Kidney epithelial cell (primary cell): Measurements from ENCODE around the gene FARP1. TPM values are rescaled to one million over a fixed set of nuclear protein-coding genes. Genes with fewer than 3 reads are reported as not detected.

Experiments
- DNase-seq: peaks from one replicate; pipeline ENCODE4 v3.0.0-alpha.2; 2010; ENCODE audit warnings: low read depth
- H3K27me3 ChIP-seq: 2 replicates; pipeline ENCODE4 v1.6.0; 2011; ENCODE audit warnings: low read length; ENCODE audit not compliant: control insufficient read depth, insufficient read depth
- H3K36me3 ChIP-seq: 2 replicates; pipeline ENCODE4 v1.5.1; 2011; ENCODE audit warnings: low read length; ENCODE audit not compliant: control insufficient read depth, insufficient read depth
- H3K4me3 ChIP-seq: 2 replicates; pipeline ENCODE4 v1.5.1; 2011; ENCODE audit warnings: low read depth, mild to moderate bottlenecking, control low read depth, low read length
- total RNA-seq: library from RNA; depleted of rRNA; stranded (reverse); fragments of >200 nt; gene quantifications from 2 replicates; pipeline ENCODE4 v1.2.3, GENCODE V29; 2015
- TF ChIP-seq, protein P1 (sequence below): IDR thresholded peaks from 2 replicates; pipeline ENCODE4 v1.5.1; 2011; ENCODE audit warnings: mild to moderate bottlenecking, moderate library complexity, low read length, control low read depth, inconsistent platforms; ENCODE audit not compliant: insufficient read depth, poor library complexity, severe bottlenecking

Gene FARP1
- total RNA-seq, 1 donor from 2014 or later, result 135 TPM

DNA sequence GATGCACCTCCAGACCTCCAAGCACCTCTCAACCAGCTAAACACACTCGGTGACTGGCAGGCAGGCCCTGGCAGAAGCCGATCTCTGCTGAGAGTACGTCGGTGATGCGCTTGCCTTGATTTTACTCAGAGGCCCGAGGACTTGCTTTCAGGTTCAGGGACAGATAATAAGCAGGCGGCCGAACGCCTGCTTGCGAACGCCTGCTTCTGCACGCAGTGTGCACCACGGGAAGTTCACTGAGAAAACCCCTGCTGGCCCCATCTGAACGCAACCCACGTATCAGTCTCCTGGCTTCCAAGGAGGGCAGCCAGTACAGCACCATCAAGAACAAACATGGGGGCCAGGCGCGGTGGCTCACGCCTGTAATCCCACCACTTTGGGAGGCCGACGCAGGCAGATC lies 326.0 kb downstream of the FARP1 start:
- DNase-seq, result no peak
- TF ChIP-seq, protein P1, sequence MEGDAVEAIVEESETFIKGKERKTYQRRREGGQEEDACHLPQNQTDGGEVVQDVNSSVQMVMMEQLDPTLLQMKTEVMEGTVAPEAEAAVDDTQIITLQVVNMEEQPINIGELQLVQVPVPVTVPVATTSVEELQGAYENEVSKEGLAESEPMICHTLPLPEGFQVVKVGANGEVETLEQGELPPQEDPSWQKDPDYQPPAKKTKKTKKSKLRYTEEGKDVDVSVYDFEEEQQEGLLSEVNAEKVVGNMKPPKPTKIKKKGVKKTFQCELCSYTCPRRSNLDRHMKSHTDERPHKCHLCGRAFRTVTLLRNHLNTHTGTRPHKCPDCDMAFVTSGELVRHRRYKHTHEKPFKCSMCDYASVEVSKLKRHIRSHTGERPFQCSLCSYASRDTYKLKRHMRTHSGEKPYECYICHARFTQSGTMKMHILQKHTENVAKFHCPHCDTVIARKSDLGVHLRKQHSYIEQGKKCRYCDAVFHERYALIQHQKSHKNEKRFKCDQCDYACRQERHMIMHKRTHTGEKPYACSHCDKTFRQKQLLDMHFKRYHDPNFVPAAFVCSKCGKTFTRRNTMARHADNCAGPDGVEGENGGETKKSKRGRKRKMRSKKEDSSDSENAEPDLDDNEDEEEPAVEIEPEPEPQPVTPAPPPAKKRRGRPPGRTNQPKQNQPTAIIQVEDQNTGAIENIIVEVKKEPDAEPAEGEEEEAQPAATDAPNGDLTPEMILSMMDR, result no peak
- H3K27me3 ChIP-seq, result no peaks in the 10 kb centered on the region
- H3K36me3 ChIP-seq, result peaks cover 12% of the 10 kb centered on the region
- H3K4me3 ChIP-seq, result no peak overlapping the region

DNA sequence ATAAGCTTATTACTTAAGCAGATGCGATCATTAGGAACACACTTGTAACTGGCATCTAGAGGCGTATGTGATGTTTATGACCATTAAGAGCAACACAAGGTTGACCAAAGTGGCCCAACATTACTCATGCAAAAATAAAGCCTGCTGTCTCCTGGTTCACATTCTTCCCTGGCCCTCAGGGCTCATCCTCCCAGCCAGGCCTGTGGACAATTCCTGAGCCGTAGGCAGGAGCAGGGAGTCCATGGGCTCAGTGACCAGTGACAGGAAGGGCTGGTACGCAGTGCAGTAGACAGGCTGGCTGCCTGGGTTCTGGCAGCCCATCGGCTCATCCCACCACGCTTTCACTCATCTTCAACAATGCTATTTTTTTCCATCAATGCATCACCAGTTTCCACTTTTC lies 328.0 kb downstream of the FARP1 start:
- Histone ChIP-seq H3K27me3 (no peaks in the 10 kb centered on the region), H3K36me3 (peaks cover 5% of the 10 kb centered on the region), H3K4me3 (no peak overlapping the region)
- TF ChIP-seq, protein P1, result no peak
- DNase-seq, result no peak

DNA sequence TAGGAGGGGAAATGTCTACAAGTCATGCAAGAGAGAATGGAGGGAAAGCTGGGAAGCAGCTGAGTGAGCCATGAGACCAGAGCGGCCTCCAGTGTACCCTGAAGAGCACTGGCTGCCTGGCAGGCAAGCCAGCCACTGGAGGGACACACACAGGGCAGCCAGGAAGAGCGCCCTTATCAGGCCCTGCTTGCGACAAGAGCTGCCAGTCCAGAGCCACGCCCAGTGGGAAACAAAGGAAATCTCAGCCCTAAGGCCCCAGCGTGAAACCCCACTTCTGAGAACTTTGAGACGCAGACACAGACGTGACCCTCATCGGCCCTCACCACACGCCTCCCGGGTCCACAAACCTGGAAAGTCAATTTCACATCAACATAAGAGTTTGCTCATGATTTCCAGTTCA lies 329.0 kb downstream of the FARP1 start:
- peaks cover 5% of the 10 kb centered on the region for H3K36me3 ChIP-seq

DNA sequence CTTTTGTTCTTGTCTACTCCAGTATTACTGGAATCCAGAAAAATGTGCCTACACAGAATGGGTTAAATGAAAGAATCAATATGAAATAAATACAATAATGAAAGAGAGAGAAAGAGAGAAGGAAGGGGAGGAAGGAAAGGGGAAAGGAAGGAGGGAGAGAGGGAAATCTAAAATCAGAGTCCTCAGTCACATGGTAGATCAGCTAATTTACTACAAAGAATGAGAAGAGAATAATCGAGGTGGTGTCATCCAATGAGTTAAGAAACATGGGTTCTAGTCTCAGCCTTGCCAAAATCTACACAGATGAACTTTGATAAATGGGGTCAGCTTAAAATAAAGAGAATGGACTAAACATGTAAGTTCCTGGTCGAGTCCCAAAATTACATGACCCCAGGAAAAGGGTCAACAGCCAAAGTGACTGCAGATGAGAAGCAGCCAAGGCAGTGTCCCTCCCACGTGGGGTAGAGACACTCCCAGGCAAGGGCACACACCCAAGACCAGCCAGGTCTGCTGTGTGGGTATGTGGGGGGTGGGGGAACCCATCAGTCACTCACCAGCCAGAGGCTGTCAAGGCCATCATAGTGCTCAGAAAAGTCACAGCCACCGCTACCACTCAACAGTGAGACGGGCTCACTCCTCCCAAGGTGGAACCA lies 330.4 kb downstream of the FARP1 start:
- TF ChIP-seq, protein P1, result no peak
- Histone ChIP-seq H3K4me3 (no peak overlapping the region), H3K36me3 (peaks cover 4% of the 10 kb centered on the region), H3K27me3 (no peaks in the 10 kb centered on the region)
- no peak for DNase-seq

More for the DNA sequence above, 329.0 kb downstream of the FARP1 start:
- no peaks in the 10 kb centered on the region for H3K27me3 ChIP-seq
- no peak for DNase-seq
- no peak overlapping the region for H3K4me3 ChIP-seq
- TF ChIP-seq, protein P1, result no peak

DNA sequence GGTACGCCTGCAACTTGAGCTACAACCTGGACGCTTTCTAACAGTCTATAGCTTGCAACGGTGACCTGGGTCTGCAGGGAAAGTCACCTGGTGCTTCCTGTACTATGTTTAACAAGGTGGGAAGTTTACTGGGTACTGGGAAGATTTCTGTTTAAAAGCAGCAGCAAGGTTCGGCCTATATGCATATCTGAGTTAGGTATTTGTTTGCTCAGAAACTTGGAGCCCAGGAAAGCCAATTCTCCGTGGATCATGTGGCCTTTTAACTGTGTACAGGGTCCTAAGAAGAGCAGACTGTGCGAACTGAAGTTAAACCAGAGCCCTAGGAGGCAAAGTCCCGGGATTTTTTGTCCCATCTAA lies 330.9 kb downstream of the FARP1 start:
- TF ChIP-seq, protein P1, result no peak
- Histone ChIP-seq H3K36me3 (peaks cover 4% of the 10 kb centered on the region), H3K27me3 (no peaks in the 10 kb centered on the region), H3K4me3 (no peak overlapping the region)
- DNase-seq, result no peak

DNA sequence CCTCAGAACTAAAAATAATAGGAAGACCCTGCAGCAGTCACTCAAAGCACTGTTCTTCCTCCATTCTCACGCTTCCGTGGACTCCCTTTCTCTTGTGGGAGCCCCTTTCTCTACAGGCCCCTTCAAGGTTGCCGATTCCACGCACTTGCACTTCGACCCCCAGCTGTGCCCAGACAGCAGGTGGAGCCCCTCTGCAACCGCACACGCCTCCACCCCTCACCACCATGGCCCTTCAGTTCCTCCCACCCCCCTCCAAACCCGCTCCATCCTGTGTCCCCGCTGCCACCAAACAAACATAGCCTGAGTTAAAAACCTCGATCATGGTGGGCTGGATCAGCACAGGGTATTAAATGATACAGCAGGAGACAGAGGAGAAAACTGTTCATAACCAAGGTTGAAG lies 331.4 kb downstream of the FARP1 start:
- H3K4me3 ChIP-seq, result no peak overlapping the region
- DNase-seq, result no peak
- H3K36me3 ChIP-seq, result peaks cover 4% of the 10 kb centered on the region
- H3K27me3 ChIP-seq, result no peaks in the 10 kb centered on the region
- TF ChIP-seq, protein P1, result no peak
